GM19043 (cell line): ENCODE measurements around the gene MYO9B.

Source experiments
- ATAC-seq: cut with Tn5 transposase; IDR thresholded peaks from one replicate; pipeline ENCODE4 v1.9.1; 2021; ENCODE audit warnings: low read depth; ENCODE audit not compliant: unreplicated experiment

The MYO9B gene

DNA sequence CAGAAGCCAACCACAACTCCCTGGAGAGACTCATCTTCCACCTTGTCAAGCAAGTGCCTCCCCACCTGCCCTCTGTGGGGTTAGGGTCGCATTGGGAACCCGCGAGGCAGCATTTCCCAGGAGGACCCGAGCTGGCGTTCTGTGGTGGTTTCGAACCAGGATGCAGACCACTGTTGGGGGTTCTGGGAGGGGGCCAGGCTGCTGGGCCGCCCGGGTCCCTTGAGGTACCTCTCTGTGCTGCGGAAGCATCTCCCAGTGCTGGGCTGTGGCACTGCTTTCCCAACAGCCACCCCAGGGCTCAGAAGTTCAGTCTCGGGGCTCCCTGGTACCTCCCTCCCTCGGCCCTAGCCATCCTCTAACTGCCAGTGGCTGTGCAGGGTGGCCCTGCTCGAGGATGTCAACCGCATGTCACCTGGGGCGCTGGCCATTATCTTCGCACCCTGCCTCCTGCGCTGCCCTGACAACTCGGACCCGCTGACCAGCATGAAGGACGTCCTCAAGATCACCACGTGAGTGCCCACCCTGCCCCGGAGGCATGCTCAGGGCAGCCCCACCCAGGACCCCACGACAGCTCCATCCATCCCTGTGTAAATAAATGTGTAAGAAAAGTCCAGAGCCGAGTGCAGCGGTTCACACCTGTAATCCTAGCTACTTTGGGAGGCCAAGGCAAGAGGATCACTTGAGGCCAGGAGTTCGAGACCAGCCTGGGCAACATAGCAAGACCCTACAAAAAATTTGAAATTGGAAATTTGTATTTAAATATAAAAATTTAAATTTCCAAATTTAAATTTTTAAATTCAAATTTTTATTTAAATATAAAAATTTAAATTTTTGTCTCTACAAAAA, 131.4 kb downstream of the MYO9B start:
- ATAC-seq = no peak

DNA sequence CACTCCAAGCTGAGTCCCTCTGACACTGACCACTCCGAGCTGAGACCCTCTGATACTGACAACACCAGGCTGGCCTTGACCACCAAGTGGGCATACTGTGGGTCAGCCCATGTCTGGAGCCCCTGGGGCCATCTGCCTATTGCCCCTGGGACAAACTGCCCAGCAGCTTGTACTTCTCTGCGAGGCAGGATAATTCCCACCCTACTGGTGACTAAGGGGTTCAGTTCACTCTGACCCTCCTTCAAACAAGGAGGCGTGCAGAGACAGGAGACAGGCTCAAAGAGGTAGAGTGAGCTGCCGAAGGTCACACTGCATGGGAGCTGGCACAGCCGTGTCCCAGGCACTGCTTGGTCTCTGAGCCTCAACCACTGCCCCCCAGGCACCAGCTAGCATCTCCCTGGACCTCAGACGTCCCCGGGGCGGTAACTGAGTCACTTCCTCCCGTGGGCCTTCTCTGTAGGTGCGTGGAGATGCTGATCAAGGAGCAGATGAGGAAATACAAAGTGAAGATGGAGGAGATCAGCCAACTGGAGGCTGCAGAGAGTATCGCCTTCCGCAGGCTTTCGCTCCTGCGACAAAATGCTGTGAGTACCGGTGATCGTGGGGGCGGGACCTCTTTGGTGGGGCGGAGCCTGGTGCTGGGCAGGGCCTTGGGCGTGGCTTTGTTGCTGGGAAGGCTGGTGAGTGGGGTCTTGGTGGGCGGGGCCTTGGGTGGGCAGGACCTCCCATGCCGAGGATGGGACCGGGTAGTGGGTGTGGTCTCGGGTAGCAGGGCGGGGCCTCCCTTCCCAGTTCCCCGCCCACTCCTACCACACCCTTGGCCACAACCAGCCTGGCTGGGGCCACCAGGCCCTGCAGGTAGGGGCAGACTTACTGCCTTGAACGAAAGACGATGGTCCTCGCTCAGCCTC, 133.8 kb downstream of the MYO9B start:
- ATAC-seq = no peak

DNA sequence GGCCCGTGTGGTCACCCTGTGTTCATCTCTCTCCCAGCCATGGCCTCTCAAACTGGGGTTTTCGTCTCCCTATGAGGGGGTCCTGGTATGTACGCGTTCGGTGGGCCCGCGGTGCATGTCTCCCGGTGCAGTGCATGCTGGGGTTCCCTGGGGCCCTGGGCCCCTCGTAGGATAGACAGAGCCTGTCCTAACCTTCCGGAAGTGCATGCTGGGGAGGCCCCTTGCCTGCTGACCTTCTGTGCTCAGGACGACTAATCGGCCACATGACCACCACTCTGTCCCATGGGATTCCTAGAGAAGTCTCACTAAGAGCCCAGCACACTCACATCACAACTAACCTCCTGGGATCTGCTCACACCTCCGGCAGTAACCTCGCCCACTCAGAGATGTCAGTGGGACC, 134.7 kb downstream of the MYO9B start:
- no peak for ATAC-seq

DNA sequence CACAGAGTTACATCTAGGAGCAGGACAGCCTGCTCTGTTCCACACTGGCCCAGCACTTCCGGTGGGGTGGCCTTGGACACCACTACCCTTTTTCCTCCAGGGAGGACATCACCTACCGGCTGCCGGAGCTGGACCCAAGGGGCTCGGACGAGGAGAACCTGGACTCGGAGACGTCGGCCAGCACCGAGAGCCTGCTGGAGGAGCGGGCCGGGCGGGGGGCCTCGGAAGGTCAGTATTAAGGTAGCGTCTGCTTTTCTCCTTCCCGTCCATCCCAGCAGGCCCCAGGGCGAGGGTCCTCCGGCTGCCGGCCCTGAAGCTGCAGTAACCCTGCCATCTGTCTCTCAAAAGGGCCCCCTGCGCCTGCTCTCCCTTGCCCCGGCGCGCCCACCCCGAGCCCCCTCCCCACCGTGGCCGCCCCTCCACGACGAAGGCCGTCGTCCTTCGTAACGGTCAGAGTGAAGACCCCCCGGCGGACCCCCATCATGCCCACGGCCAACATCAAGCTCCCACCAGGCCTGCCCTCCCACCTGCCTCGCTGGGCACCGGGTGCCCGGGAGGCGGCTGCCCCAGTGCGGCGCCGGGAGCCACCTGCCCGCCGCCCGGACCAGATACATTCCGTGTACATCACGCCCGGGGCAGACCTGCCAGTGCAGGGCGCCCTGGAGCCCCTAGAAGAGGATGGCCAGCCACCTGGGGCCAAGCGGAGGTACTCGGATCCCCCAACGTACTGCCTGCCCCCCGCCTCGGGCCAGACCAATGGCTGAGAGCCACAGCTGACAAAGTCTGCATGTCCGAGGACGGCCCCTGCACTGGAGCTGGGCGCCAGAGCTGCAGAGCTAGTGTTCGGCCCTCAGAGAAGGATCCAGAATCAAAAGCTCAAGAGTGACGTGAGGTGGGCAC, 136.2 kb downstream of the MYO9B start:
- ATAC-seq = no peak

DNA sequence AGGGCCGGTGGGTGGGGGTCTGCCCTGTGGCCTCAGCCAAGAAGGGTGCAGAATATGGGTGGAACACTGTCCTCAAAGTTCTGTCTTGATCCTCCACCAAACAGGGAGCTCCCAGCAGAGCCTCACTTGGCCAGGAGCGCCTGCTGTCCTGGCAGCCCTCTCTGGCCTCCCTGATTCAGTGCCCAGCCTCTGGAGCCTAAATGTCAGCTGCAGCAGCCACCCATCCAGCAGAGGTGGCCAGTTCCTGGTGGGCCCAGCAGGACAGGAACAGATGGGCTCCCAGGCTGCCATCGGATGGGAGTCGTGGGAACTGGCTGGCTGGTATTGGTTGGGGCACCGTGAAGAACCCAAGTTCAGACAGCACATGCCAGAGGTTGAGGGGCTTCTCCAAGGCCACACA, 137.8 kb downstream of the MYO9B start:
- no peak for ATAC-seq

DNA sequence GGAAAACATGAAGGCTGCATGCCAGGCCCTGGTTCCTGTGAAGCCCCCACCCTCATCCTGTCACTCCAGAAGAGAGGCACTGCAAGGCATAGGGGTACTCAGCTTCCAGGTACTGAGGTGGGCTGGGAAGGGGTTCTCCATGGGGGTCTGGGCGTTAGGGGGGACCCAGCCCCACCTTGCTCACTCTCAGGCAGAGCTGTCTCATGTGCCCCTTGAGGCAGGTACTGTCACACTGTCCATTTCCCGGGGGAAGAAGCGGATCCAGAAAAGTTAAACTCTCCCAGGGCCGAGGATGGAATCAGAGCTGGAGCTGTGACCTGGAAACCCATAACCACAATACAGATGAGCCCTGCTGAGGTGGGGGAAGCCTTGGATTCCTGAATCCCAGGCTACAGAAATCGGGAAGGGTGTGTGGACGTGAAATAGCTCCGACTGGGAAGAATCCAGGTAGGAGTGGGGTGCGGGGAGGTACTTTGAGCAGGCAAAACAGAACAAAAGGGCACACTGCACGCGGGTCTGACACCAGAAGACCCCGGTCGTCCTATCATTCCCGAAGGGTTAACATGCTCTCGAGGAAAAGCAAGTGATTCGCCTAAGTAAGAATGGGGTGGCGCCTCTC, 139.0 kb downstream of the MYO9B start:
- ATAC-seq = peak; percentile 7

DNA sequence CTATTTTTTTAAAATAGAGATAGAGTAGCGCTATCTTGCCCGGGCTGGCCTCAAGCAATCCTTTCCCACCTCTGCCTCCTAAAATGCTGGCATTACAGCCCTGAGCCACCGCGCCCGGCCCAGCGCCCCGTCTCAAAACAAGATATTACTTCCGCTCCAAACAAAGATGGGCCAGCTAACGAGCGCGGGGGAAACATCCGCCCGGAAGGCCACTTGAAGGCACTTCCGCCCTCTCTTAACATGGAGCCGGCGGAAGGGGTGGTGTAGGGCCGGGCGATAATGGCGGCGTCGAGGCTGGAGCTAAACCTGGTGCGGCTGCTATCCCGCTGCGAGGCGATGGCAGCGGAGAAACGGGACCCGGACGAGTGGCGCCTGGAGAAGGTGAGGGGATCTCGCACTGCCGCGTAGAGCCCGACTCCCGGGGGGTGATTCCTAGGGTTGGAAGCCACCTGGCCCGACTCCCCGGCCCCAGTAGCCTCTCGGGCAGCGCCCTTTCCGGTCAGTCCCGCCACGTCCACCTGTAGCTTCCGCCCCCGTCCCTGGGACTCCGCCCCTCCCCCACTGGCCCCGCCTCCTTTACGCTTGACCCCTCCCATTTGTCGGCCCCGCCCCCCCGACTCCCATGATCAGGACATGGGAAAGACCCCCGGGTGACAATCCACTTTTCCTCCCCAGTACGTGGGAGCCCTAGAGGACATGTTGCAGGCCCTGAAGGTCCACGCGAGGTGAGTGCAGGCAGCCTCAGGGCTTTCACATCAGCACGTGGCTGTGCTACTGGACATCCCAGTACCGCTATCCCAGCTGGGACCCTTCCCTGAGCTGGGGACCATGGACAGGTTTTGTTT, 139.8 kb downstream of the MYO9B start, which contains the start of gene USE1:
Gene USE1, plus strand, starts transcription at position 231 of the 845 bp plus-strand sequence. Its CDS starts 49 bp downstream, at position 280.
- peak; percentile 78 for ATAC-seq

DNA sequence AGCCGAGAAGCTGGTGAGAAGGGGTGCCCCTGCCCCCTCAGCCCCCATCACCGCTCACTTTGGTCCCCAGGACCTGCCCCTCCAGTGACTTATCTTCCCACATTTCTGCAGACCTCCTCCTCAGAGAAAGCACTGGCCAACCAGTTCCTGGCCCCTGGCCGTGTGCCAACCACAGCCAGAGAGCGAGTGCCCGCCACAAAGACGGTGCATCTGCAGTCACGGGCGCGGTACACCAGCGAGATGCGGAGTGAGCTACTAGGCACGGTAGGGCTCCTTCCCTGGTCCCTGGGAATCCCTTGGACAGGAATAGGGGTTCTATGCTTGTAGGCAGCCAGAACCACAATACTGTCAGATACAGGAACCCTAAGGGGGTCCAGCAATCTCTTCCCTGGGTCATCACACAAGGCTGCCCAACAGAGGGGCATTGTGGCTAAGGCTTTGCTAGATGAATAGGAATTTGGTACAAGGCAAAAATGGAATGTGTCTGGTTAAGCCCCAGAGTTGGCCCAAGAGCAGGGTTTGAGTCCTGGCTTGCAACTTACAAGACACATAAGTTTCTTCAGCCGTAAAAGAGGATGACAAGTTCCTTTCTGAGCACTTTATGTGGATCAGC, 140.6 kb downstream of the MYO9B start:
- no peak for ATAC-seq

DNA sequence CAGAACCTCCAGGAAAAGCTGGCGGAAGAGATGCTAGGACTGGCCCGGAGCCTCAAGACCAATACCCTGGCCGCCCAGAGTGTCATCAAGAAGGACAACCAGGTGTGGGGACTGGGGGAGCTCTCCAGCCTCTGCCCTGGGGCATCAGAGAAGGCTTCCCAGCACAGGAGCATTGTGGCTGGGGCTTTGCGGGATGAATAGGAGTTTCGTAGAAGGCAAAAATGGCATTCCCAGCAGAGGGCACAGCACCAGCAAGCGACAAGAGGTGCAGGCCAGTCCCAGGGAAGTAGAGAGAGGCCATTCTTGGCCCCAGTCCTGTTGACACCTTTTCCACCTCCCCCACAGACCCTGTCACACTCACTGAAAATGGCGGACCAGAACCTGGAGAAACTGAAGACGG, 143.7 kb downstream of the MYO9B start:
- ATAC-seq = no peak

DNA sequence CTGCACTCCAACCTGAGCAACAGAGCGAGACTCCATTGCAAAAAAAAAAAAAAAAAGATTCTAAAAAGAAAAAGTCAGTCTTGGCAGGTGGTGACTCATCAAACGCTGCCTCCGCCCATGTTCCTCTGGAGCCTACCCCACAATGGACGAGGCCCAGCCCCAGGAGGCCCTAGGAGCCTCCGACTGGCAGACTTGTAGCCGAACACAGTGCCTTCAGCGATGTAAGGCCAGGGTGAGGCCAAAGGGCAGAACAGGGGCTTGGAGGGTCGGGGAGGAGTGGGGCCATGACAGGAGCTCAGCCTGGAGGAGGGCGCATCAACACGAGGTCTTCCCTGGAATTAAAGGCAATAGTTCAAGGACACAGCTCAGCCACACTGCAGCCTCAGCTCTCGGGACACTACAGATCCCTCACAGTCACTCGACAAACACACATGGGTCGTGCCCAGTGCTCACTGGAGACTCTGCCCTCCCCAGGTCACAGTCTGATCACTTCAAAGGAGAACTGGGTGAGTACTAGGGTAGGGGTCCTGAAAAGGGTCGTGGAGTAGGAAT, 144.7 kb downstream of the MYO9B start:
- no peak for ATAC-seq

DNA sequence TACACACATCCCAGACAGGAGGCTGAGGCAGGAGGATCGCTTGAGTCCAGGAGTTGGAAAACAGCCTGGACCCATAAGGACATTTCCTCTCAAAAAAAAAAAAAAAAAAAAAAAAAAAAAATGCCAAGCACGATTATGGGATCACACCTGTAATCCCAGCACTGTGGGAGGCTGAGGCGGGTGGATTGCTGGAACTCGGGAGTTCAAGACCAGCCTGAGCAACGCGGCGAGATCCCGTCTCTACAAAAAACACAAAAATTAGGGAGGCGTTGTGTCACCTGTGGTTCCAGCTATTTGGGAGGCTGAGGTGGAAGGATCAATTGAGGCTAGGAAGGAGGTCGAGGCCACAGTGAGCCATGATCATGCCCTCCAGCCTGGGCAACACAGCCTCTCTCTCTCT, 149.5 kb downstream of the MYO9B start:
- no peak for ATAC-seq

DNA sequence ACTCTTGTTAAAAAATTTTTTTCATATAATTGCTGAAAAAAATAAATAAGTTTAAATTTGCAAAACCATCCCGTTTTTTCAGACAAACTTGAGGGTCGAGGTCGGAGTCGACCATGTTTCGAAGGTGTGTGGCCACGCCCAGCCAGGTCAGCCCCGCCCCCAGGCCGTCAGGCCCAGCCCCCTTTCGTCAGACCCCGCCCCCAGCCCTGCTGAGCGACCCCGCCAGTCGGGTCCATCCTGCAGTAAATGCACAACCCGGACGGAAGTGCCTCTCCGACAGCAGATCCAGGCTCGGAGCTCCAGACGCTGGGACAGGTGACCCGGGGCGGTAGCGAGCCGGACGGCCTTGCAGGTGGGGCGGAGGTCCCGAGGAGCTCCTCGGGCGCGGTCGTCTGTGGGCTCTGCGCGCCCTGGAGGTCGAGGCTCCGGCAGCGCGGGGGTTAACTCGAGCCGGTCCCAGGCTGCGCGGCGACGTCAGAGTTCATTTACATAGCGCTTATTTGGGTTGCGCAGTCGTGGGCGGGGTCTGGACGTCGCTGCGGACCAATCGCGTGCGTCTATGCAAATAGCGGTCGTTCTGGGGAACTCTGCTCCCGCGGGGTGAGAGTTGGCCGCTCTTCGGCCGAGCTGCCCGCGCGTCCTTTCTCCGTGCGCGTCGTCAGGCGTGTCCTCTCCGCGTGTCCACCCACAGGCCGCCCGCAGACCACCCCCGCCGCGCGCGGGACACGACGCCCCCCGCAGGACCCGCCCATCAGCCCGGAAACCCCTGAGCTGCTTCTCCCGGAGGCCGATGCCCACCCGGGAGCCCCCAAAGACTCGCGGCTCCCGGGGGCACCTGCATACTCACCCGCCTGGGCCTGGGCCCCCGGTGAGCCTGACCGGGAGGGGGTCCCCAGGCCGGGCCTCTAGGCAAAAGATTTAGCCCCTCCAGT, 150.7 kb downstream of the MYO9B start, which contains the start of gene OCEL1:
Gene OCEL1, plus strand, starts transcription at position 225 of the 932 bp plus-strand sequence. Its CDS starts 22 bp downstream, at position 247.
- peak; percentile 84 for ATAC-seq

DNA sequence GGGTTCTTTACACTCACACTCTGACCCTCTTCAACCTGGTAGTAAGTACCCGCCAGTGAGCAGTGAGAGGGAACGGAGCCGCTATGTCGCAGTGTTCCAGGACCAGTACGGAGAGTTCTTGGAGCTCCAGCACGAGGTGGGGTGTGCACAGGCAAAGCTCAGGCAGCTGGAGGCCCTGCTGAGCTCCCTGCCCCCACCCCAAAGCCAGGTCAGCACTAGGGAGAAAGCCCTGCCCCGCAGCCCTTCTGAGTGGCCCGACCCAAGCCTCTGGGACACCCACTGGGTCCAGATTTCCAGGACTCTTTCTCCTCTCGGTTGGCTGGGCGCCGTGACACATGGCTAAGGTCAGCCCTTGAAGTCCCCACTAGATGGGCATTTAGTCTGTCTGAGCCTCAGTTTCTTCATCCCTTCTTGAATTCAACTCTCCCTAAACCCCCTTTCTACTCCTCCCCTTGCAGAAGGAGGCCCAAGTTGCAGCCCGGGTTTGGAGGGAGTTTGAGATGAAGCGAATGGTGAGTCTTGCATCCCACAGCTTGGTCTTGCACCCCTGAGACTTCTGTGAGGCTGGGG, 152.3 kb downstream of the MYO9B start:
- no peak for ATAC-seq

DNA sequence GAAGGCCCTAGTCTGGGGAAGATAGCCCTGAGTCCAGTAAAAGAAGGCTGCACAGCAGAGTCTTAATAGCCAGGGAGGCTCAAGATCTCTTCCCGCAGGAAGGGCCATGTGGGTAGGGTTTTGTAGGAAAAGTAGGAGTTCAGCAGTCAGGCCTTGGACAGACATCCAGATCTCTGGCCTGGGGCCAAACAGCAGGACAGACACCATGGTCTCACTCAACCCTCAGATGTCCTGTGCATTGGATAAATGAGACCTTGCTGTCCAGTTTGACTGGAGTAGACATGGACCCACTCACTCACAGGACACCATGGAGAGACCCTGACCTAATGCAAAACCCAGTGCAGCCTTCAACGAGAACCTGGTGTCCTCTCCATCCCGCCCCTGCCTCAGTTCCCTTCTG, 154.3 kb downstream of the MYO9B start:
- no peak for ATAC-seq

DNA sequence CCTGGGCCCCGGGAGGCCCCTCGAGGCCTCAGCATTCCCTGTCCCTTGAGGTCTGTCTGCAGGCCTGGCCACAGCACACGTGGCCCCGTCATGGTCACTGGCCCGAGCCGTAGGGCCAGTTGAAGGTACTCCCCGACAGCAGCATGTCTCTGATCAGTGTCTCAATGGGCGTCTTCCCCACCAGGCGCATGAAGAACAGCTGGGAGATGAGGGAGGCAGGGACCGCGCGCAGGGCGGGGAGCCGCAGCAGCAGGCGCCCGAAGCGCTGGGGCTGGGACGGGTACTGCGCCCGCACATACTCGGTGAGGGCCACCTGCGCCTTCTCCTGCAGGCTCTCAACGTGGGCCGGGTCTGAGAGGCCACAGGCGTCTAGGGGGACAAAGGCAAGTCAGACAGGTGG, 156.7 kb downstream of the MYO9B start:
- no peak for ATAC-seq

DNA sequence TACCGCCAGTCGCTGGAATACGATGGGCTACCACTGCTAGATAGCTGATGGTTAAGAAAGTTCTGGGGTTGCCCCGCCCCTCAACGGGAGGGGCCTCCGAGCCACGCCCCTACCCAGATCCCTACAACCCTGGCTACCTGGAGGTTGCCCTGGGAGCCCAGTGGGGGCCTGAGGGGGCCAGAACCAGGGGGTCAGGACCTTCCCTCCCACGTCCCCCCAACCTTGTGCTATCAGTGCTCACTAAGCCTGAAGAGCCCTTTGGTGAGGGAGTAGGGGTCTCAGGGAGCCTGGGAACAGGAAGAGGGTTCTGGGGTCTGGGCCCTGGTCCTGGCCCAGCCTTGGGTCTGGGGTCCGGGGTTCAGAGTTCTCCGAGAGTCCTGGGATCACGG, 159.3 kb downstream of the MYO9B start:
- ATAC-seq = peak; percentile 72
